NCI-H748 (cell line): ENCODE results near the gene WIF1.

Source experiments
- DNase-seq: peaks from one replicate; lab custom pipeline; 2025; ENCODE audit not compliant: unreplicated experiment; lab: John Stamatoyannopoulos, UW

WIF1 gene

GRCh38 chr12:65121049-65121955, at the start of gene WIF1:
TSS of gene WIF1 (minus strand) at chr12:65121305. CDS start at chr12:65121191, 114 bp downstream.
- peak; percentile 87 for DNase-seq

GRCh38 chr12:65170209-65170881, 49.2 kb upstream of the WIF1 start:
- DNase-seq, result peak; percentile 67

- DNase-seq, result peak; percentile 99
These were observed 48.5 kb upstream of the WIF1 start, which contains the start of gene LEMD3 for GRCh38 chr12:65169320-65170208. TSS of gene LEMD3 (plus strand) at chr12:65169583. CDS start at chr12:65169597, 14 bp downstream.

- no peak for DNase-seq
These were observed 47.7 kb upstream of the WIF1 start for GRCh38 chr12:65168681-65169319.

GRCh38 chr12:65164774-65165173, 43.7 kb upstream of the WIF1 start:
- no peak for DNase-seq

GRCh38 chr12:65164244-65164643, 43.1 kb upstream of the WIF1 start:
- no peak for DNase-seq

- no peak for DNase-seq
These were observed 41.5 kb upstream of the WIF1 start for GRCh38 chr12:65162609-65163008.

GRCh38 chr12:65157091-65157490, 36.0 kb upstream of the WIF1 start:
- DNase-seq, result no peak

- no peak for DNase-seq
These were observed 35.3 kb upstream of the WIF1 start for GRCh38 chr12:65156366-65156841.

- no peak for DNase-seq
These were observed 34.7 kb upstream of the WIF1 start for GRCh38 chr12:65155784-65156183.

- no peak for DNase-seq
These were observed 31.5 kb upstream of the WIF1 start for GRCh38 chr12:65152596-65152995.

- DNase-seq, result no peak
These were observed 30.9 kb upstream of the WIF1 start for GRCh38 chr12:65152012-65152411.

GRCh38 chr12:65147312-65147905, 26.3 kb upstream of the WIF1 start:
- no peak for DNase-seq

GRCh38 chr12:65140738-65141137, 19.6 kb upstream of the WIF1 start:
- no peak for DNase-seq

GRCh38 chr12:65139389-65139788, 18.3 kb upstream of the WIF1 start:
- no peak for DNase-seq

- no peak for DNase-seq
These were observed 12.8 kb upstream of the WIF1 start for GRCh38 chr12:65133879-65134278.

- no peak for DNase-seq
These were observed 5.4 kb upstream of the WIF1 start for GRCh38 chr12:65126482-65126881.

- DNase-seq, result no peak
These were observed 4.9 kb upstream of the WIF1 start for GRCh38 chr12:65125975-65126374.

GRCh38 chr12:65125247-65125646, 4.1 kb upstream of the WIF1 start:
- no peak for DNase-seq

- peak; percentile 47 for DNase-seq
These were observed 2.4 kb upstream of the WIF1 start for GRCh38 chr12:65123435-65124063.
